HG02973 (cell line): ENCODE data around the gene SYCP3.

Experiments used
- ATAC-seq: cut with Tn5 transposase; IDR thresholded peaks from one replicate; pipeline ENCODE4 v1.9.1; 2021; ENCODE audit warnings: moderate library complexity; ENCODE audit not compliant: unreplicated experiment

The SYCP3 gene

DNA sequence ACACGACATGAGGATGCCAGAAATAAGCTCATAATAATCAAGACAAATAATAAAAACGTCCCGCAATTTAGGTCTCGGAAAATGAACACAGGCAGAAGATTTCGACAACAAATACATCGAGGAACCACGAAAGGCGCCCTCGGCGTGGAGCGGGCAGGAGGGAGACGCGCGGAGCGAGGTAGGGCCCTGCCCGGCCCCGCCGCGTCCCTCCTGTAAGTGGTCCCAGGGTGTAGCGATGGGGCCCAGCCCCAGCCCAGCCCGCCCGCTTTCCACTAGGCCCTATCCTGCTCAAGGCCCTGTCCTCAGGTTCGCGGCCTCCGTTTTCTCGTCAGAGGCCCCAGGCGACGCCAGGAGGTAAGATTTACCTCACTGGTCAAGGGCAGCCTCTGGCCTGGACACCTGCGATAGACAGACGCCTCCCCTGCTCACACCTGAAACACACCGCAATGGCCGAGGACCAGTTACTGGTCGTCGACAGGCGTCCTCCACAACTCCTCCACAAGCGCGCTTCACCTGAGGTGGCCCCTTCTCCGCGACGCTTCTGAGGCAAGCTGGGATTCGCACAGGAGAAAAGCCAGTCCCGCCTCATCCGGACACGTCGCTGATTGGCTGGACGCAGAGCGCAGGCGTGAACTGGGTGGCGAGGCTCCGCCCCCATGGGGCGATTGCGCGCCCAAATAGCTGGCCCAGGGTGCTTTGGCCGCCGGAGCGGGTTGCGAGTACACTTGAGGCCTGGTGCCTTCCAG is at the start of gene SYCP3:
TSS of gene SYCP3 (minus strand) at position 543 of the 746 bp plus-strand sequence. CDS start 1,527 bp downstream, outside the sequence.
- ATAC-seq, result no peak

DNA sequence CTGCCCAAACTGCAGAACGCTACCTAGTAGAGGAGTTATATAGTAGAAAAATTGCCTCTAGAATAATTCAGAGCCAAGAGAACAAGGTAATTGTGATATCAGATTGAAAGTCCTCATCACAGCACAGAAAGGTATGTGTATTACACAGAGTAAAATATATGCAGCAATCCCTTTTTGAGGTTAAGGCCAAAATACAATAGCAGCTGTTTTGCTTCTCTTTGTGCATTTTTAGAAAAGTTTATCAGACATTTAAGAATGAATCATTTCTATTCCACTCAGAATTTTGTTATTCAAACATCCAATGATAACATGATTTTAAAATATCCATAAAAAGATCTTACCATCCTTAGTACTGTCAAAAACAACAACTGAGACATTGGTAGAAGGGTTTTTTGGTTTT is 46.4 kb upstream of the SYCP3 start:
- ATAC-seq, result no peak

DNA sequence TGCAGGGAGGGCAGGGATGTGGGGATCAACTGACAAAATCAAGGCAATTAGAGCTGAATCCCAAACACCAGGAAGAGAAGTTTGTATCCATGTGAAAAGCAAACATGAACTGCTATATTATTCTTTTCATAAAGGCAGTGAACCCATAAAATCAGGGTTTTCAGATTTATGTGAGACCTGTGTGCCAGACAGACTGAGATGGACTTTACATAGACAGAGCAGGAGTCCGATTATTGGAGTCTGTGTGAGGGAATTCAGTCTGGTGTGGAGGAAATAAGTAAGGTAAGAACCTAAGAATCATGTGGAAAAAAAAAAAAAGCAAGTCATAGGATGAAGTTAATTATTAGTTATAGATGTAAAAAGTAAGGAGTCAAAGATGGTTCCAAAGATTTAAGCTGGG is 45.1 kb upstream of the SYCP3 start:
- ATAC-seq, result no peak

- no peak for ATAC-seq
Observed at GRCh38 chr12:101783838-101784237, 44.6 kb upstream of the SYCP3 start.

GRCh38 chr12:101783150-101783549 is 43.9 kb upstream of the SYCP3 start:
- no peak for ATAC-seq

GRCh38 chr12:101782273-101782731 is 43.0 kb upstream of the SYCP3 start:
- ATAC-seq, result no peak

- no peak for ATAC-seq
Observed at GRCh38 chr12:101781834-101782233, 42.6 kb upstream of the SYCP3 start.

DNA sequence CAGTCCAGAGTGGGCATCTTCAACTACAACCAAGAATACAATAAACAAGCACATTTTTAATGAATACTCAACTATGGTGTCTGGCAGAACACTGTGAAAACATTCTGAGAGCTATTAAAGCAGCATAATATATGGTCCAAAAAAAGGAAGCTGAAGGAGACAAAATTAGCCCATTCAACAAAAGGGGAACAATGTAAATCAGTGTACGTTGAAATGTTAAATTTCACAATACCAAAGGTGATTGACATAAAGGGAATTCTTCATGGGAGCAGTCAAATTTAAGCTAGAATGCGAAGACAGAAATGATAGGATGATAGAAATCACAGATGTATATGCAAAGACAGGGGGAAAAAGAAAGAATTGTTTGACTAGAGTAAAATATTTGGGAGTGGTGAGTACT is 41.3 kb upstream of the SYCP3 start:
- ATAC-seq, result no peak

DNA sequence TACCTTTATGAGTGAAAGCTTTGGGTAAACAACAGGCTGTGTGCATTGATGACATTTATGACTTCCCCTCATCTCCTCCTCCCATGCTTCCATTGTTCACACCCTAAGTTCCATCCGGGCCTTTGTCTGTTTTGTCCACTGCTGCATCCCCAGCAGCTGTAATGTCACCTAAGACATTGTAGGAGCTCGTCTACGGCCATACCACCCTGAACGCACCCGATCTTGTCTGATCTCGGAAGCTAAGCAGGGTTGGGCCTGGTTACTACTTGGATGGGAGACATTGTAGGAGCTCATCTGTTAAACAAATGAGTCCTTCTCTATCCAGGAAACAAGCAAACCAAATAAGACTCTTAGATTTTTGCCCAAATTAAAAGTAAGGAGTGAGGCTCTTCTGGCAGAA is 40.4 kb upstream of the SYCP3 start:
- no peak for ATAC-seq

GRCh38 chr12:101779200-101779599 is 39.9 kb upstream of the SYCP3 start:
- no peak for ATAC-seq

- ATAC-seq, result no peak
Observed at GRCh38 chr12:101777978-101778377, 38.7 kb upstream of the SYCP3 start.

DNA sequence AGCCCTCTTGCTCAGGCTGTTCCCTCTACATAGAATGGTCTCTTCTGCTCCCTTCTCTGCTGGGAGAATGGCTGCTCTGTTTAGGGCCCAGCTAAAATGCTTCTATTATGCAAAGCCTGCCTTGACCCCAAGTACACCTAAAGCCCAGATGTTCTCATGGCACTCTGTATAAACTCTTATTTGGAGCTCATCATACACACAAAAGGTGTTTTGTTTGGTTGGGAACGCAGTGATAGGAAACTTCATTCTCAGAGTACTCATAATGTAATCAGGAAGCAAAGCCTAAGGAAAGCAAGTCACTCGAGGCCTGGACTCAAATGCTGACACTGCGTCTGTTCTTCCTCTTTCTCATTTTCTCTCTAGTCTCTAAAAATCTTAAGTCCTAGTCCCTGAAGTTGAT is 38.2 kb upstream of the SYCP3 start:
- no peak for ATAC-seq

GRCh38 chr12:101775816-101776215 is 36.6 kb upstream of the SYCP3 start:
- no peak for ATAC-seq

- peak; percentile 59 for ATAC-seq
Observed at GRCh38 chr12:101773650-101774162, 34.4 kb upstream of the SYCP3 start.

- ATAC-seq, result no peak
Observed at GRCh38 chr12:101772012-101772775, 32.9 kb upstream of the SYCP3 start.

DNA sequence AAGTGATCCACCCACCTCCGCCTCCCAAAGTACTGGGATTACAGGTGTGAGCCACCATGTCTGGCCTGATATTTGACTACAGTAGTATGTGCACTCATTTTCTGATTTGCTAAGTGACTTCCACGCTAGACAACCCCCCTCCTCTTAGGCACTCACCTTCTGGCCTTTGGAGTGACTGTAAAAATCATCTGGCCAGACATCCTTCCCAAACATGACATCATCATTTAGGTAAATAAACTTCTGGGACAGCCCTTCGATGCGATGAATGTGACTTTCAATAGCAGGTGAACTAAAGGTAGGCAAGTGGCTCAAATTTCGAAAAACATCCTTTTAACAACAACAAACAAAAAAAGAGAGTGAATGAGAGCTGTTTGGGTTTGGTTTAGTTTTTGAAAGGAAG is 30.6 kb upstream of the SYCP3 start:
- ATAC-seq, result no peak

- ATAC-seq, result no peak
Observed at GRCh38 chr12:101768781-101769180, 29.5 kb upstream of the SYCP3 start.

DNA sequence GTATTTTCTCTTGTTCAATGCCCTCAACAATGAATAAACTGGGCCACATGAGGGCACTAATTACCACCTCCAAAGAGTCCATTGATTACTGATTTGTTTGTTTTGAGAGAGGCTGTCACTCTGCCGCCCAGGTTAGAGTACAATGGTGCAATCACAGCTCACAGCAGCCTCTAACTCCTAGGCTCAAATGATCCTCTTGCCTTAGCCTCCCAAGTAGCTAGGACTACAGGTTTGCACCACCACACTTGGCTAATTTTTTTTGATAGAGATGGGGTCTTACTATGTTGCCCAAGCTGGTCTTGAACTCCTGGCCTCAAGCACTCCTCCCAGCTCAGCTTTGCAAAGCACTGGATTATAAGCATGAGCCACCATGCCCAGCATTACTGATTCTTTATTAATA is 28.3 kb upstream of the SYCP3 start:
- no peak for ATAC-seq

DNA sequence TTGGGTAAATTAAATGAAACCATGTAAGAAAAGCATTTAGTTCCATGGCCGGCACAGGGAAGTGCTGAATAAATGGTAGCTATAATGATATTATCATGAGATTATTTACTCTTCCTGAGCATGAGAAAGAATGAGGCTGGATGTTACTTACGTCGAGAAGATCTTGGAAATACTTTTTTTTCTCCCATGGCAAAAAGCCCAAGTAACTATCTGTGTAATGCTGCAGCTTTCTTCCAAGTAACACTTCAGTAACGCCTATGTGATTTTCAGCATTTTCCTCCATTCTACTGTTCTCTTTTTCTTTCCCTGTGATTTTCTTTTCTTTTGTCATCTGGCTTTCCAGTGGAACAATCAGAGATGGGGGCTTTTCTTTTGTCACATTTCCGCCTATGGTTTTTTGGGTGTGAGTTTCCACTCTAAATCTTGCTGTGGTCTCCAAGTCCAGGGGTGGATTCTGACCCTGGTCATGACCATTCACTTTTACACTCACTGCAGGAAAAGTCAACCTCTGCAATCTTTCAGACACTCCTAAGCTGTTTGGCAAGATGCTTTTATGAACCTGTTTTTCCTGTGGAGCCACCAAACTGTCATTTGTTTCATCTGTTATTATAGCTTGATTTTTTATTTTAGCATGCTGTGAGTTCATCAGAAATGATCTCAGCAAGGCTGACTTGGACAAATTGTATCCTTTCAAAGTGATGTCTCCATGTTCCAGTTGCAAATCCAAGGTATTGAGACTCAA is 25.0 kb upstream of the SYCP3 start:
- no peak for ATAC-seq

GRCh38 chr12:101763246-101763931 is 24.1 kb upstream of the SYCP3 start:
- ATAC-seq, result no peak

- no peak for ATAC-seq
Observed at GRCh38 chr12:101761781-101762180, 22.5 kb upstream of the SYCP3 start.
